IPS-20b (cell line): Measurements from ENCODE around the gene PLAAT4.
"Not testable (repeated sequence)": the region's sequence is repeated elsewhere in the genome, so short reads cannot be mapped to it uniquely, and the experiment has no call there.

Experiments used
- H3K27ac ChIP-seq: one replicate; pipeline ENCODE4 v1.5.1; 2013; ENCODE audit warnings: low read length
- H3K27me3 ChIP-seq: 2 replicates; pipeline ENCODE4 v1.6.1; 2013; ENCODE audit warnings: mild to moderate bottlenecking, low read length, inconsistent platforms; ENCODE audit not compliant: insufficient read depth
- H3K36me3 ChIP-seq: 2 replicates; pipeline ENCODE4 v1.6.1; 2013; ENCODE audit warnings: low read depth, mild to moderate bottlenecking, inconsistent platforms, low read length, moderate library complexity; ENCODE audit not compliant: insufficient read depth
- H3K4me1 ChIP-seq: 2 replicates; pipeline ENCODE4 v1.6.1; 2013; ENCODE audit warnings: mild to moderate bottlenecking, control low read depth, inconsistent platforms, low read length, moderate library complexity; ENCODE audit not compliant: insufficient read depth
- H3K4me3 ChIP-seq: 2 replicates; pipeline ENCODE4 v1.5.1; 2013; ENCODE audit warnings: mild to moderate bottlenecking, low read length, inconsistent platforms
- H3K9ac ChIP-seq: 2 replicates; pipeline ENCODE4 v1.6.1; 2013; ENCODE audit warnings: low read depth, mild to moderate bottlenecking, inconsistent platforms, low read length, moderate library complexity
- H3K9me3 ChIP-seq: 2 replicates; pipeline ENCODE4 v1.6.1; 2013; ENCODE audit warnings: mild to moderate bottlenecking, low read depth, low read length, inconsistent platforms; ENCODE audit not compliant: insufficient read depth

The PLAAT4 gene

GRCh38 chr11:63549411-63549810, 12.8 kb downstream of the PLAAT4 start:
- H3K27ac ChIP-seq, result no peak overlapping the region
- H3K9ac ChIP-seq, result no peak overlapping the region
- H3K27me3 ChIP-seq, result no peaks in the 10 kb centered on the region
- no peak overlapping the region for H3K4me3 ChIP-seq
- no peaks in the 10 kb centered on the region for H3K4me1 ChIP-seq
- no peaks in the 10 kb centered on the region for H3K36me3 ChIP-seq
- no peaks in the 10 kb centered on the region for H3K9me3 ChIP-seq

- not testable (repeated sequence) for H3K36me3 ChIP-seq, H3K9ac ChIP-seq, H3K9me3 ChIP-seq, H3K4me3 ChIP-seq, H3K4me1 ChIP-seq, H3K27ac ChIP-seq, H3K27me3 ChIP-seq
These were observed 13.6 kb downstream of the PLAAT4 start for GRCh38 chr11:63550156-63550700.

GRCh38 chr11:63551091-63551888, 14.7 kb downstream of the PLAAT4 start:
- Histone ChIP-seq H3K9ac (no peak overlapping the region), H3K36me3 (no peaks in the 10 kb centered on the region), H3K4me1 (peaks cover 3% of the 10 kb centered on the region; the same call in 1 of the 2 replicates), H3K4me3 (no peak overlapping the region), H3K27ac (no peak overlapping the region), H3K27me3 (no peaks in the 10 kb centered on the region), H3K9me3 (no peaks in the 10 kb centered on the region)

- H3K27me3 ChIP-seq, result no peaks in the 10 kb centered on the region
- H3K36me3 ChIP-seq, result no peaks in the 10 kb centered on the region
- no peak overlapping the region for H3K27ac ChIP-seq
- H3K4me3 ChIP-seq, result no peak overlapping the region
- H3K4me1 ChIP-seq, result peaks cover 9% of the 10 kb centered on the region; the same call in 1 of the 2 replicates
- H3K9me3 ChIP-seq, result no peaks in the 10 kb centered on the region
- H3K9ac ChIP-seq, result no peak overlapping the region
These were observed 15.3 kb downstream of the PLAAT4 start for GRCh38 chr11:63551889-63552266.

GRCh38 chr11:63552921-63553320, 16.3 kb downstream of the PLAAT4 start:
- Histone ChIP-seq H3K27me3 (no peaks in the 10 kb centered on the region), H3K36me3 (no peaks in the 10 kb centered on the region), H3K9ac (no peak overlapping the region), H3K9me3 (no peaks in the 10 kb centered on the region), H3K4me3 (no peak overlapping the region), H3K27ac (no peak overlapping the region), H3K4me1 (peaks cover 9% of the 10 kb centered on the region; the same call in 1 of the 2 replicates)

- Histone ChIP-seq H3K27me3 (no peaks in the 10 kb centered on the region), H3K9me3 (no peaks in the 10 kb centered on the region), H3K27ac (no peak overlapping the region), H3K36me3 (no peaks in the 10 kb centered on the region), H3K9ac (no peak overlapping the region), H3K4me1 (peaks cover 9% of the 10 kb centered on the region; the same call in 1 of the 2 replicates), H3K4me3 (no peak overlapping the region)
These were observed 17.2 kb downstream of the PLAAT4 start for GRCh38 chr11:63553759-63554158.

GRCh38 chr11:63554877-63555223, 18.2 kb downstream of the PLAAT4 start:
- Histone ChIP-seq H3K9ac (no peak overlapping the region), H3K27me3 (no peaks in the 10 kb centered on the region), H3K27ac (no peak overlapping the region), H3K4me3 (no peak overlapping the region), H3K9me3 (no peaks in the 10 kb centered on the region), H3K4me1 (peaks cover 9% of the 10 kb centered on the region; the same call in 1 of the 2 replicates), H3K36me3 (no peaks in the 10 kb centered on the region)

- Histone ChIP-seq H3K4me3 (no peak overlapping the region), H3K9ac (no peak overlapping the region), H3K27ac (no peak overlapping the region), H3K27me3 (no peaks in the 10 kb centered on the region; the same call in 1 of the 2 replicates), H3K36me3 (no peaks in the 10 kb centered on the region), H3K4me1 (peaks cover 9% of the 10 kb centered on the region; the same call in 1 of the 2 replicates), H3K9me3 (no peaks in the 10 kb centered on the region)
These were observed 19.9 kb downstream of the PLAAT4 start for GRCh38 chr11:63556404-63557013.

- Histone ChIP-seq H3K9me3 (no peaks in the 10 kb centered on the region), H3K4me3 (no peak overlapping the region), H3K4me1 (peaks cover 9% of the 10 kb centered on the region; the same call in 1 of the 2 replicates), H3K27me3 (no peaks in the 10 kb centered on the region; the same call in 1 of the 2 replicates), H3K9ac (no peak overlapping the region), H3K27ac (no peak overlapping the region), H3K36me3 (no peaks in the 10 kb centered on the region)
These were observed 21.0 kb downstream of the PLAAT4 start for GRCh38 chr11:63557570-63557969.

- H3K4me3 ChIP-seq, result no peak overlapping the region
- H3K36me3 ChIP-seq, result no peaks in the 10 kb centered on the region
- no peak overlapping the region for H3K27ac ChIP-seq
- no peaks in the 10 kb centered on the region for H3K9me3 ChIP-seq
- peaks cover 9% of the 10 kb centered on the region; the same call in 1 of the 2 replicates for H3K4me1 ChIP-seq
- H3K9ac ChIP-seq, result no peak overlapping the region
- H3K27me3 ChIP-seq, result no peaks in the 10 kb centered on the region; the same call in 1 of the 2 replicates
These were observed 22.0 kb downstream of the PLAAT4 start for GRCh38 chr11:63558459-63559157.

- no peak overlapping the region for H3K4me3 ChIP-seq
- H3K4me1 ChIP-seq, result peaks cover 6% of the 10 kb centered on the region; the same call in 1 of the 2 replicates
- H3K27ac ChIP-seq, result no peak overlapping the region
- H3K9ac ChIP-seq, result no peak overlapping the region
- H3K36me3 ChIP-seq, result no peaks in the 10 kb centered on the region
- H3K9me3 ChIP-seq, result no peaks in the 10 kb centered on the region
- H3K27me3 ChIP-seq, result no peaks in the 10 kb centered on the region; the same call in 1 of the 2 replicates
These were observed 24.0 kb downstream of the PLAAT4 start for GRCh38 chr11:63560506-63561180.
